Measurements from ENCODE around the gene ABAT. TPM values are rescaled to one million over a fixed set of nuclear protein-coding genes. Genes with fewer than 3 reads are reported as not detected.

ABAT gene
- total RNA-seq, 4 donors from 2014 or later: 5.5 to 8.4 (median 6.5) TPM

- no peak for TF ChIP-seq CTCF (IDR thresholded peaks at IDR 0.05)
- DNase-seq (ENCODE audit: low spot score): no peak
- ATAC-seq (ENCODE audit: low FRiP score): no peak
Measured at GRCh38 chr16:8767176-8767575, 92.8 kb downstream of the ABAT start.

- no peak for DNase-seq (ENCODE audit: low spot score)
- no peak for ATAC-seq (ENCODE audit: low FRiP score)
- TF ChIP-seq CTCF (IDR thresholded peaks at IDR 0.05): no peak
Measured at GRCh38 chr16:8768283-8768682, 93.9 kb downstream of the ABAT start.

GRCh38 chr16:8768692-8769091 is 94.3 kb downstream of the ABAT start:
- no peak for ATAC-seq (ENCODE audit: low FRiP score)
- TF ChIP-seq CTCF (IDR thresholded peaks at IDR 0.05): no peak

GRCh38 chr16:8773537-8773936 is 99.1 kb downstream of the ABAT start:
- no peak for TF ChIP-seq CTCF (IDR thresholded peaks at IDR 0.05)
- no peak for DNase-seq (ENCODE audit: low spot score)
- no peak for ATAC-seq (ENCODE audit: low FRiP score)

More at GRCh38 chr16:8768692-8769091, 94.3 kb downstream of the ABAT start:
- no peak for DNase-seq (ENCODE audit: low spot score)

- no peak for DNase-seq (ENCODE audit: low spot score)
- ATAC-seq (ENCODE audit: low FRiP score): no peak
- no peak for TF ChIP-seq CTCF (IDR thresholded peaks at IDR 0.05)
Measured at GRCh38 chr16:8774208-8774607, 99.8 kb downstream of the ABAT start.

- ATAC-seq (ENCODE audit: low FRiP score): no peak
- TF ChIP-seq CTCF (IDR thresholded peaks at IDR 0.05): no peak
- no peak for DNase-seq (ENCODE audit: low spot score)
Measured at GRCh38 chr16:8775359-8775758, 100.9 kb downstream of the ABAT start.

- no peak for TF ChIP-seq CTCF (IDR thresholded peaks at IDR 0.05)
- no peak for ATAC-seq (ENCODE audit: low FRiP score)
- DNase-seq (ENCODE audit: low spot score): no peak
Measured at GRCh38 chr16:8776129-8776584, 101.7 kb downstream of the ABAT start.

Data from omental fat pad (tissue), 4 donors.